ENCODE measurements around the gene KCNN4.

- TF ChIP-seq CTCF (IDR thresholded peaks at IDR 0.05; ENCODE audit: extremely low read depth in 1 of 2, insufficient read depth in 1 of 2, low read depth in 1 of 2, low read length in 2 of 2) (no peak), MYC (IDR thresholded peaks at IDR 0.05; ENCODE audit: low read depth, low read length) (no peak), POLR2A (IDR thresholded peaks at IDR 0.05; ENCODE audit: low read depth, low read length) (no peak), GATA2 (IDR thresholded peaks at IDR 0.05; ENCODE audit: insufficient read depth, insufficient read length, low read depth, low read length) (no peak), EZH2 (IDR thresholded peaks at IDR 0.05; ENCODE audit: borderline replicate concordance, low read depth, low read length, severe bottlenecking) (no peak), MAX (IDR thresholded peaks at IDR 0.05; ENCODE audit: insufficient read depth, insufficient read length) (no peak), POLR2AphosphoS5 (IDR thresholded peaks at IDR 0.05; ENCODE audit: insufficient read depth, low read depth, low read length) (no peak), FOS (IDR thresholded peaks at IDR 0.05; ENCODE audit: borderline replicate concordance, insufficient read depth, low read length) (no peak), JUN (IDR thresholded peaks at IDR 0.05; ENCODE audit: borderline replicate concordance, insufficient read depth, insufficient read length, low read depth) (no peak)
Measured at GRCh38 chr19:43721469-43722048, 59.2 kb downstream of the KCNN4 start.
